ENCODE data around the gene JPT2.

DNA sequence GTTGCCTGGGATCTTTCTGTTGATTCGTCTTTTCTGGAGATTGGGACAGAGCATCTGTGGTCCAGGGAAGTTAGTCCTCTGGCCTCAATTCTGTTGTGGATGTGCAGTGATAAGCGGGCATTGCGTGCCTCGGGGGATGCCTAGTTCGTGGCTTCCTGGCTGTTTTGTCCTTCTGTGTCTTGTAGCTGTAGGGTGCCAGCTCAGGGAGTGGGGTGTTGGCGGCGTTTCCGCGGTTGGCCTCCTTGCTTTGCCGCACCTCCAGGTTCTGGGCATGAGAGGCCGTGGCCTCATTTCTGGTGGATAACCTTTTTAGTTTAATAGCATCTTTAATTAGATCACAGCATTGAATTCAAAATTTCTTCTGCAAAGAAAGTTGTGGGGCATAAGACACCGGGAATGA lies 1.4 kb upstream of the JPT2 start:
- TF ChIP-seq SREBF2 (IDR thresholded peaks at IDR 0.05; ENCODE audit: low read length), result no peak
- TF ChIP-seq, protein P1, sequence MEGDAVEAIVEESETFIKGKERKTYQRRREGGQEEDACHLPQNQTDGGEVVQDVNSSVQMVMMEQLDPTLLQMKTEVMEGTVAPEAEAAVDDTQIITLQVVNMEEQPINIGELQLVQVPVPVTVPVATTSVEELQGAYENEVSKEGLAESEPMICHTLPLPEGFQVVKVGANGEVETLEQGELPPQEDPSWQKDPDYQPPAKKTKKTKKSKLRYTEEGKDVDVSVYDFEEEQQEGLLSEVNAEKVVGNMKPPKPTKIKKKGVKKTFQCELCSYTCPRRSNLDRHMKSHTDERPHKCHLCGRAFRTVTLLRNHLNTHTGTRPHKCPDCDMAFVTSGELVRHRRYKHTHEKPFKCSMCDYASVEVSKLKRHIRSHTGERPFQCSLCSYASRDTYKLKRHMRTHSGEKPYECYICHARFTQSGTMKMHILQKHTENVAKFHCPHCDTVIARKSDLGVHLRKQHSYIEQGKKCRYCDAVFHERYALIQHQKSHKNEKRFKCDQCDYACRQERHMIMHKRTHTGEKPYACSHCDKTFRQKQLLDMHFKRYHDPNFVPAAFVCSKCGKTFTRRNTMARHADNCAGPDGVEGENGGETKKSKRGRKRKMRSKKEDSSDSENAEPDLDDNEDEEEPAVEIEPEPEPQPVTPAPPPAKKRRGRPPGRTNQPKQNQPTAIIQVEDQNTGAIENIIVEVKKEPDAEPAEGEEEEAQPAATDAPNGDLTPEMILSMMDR (IDR thresholded peaks at IDR 0.05 in 2 of 3, conservative IDR thresholded peaks at IDR 0.05 in 1 of 3; ENCODE audit: control insufficient read depth in 2 of 3, extremely low read depth in 1 of 3, insufficient read depth in 1 of 3, low read depth in 3 of 3, low read length in 3 of 3), result no peak
- TF ChIP-seq, protein P2, sequence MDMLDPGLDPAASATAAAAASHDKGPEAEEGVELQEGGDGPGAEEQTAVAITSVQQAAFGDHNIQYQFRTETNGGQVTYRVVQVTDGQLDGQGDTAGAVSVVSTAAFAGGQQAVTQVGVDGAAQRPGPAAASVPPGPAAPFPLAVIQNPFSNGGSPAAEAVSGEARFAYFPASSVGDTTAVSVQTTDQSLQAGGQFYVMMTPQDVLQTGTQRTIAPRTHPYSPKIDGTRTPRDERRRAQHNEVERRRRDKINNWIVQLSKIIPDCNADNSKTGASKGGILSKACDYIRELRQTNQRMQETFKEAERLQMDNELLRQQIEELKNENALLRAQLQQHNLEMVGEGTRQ (IDR thresholded peaks at IDR 0.05; ENCODE audit: borderline replicate concordance, low read depth, low read length), result no peak
- no peak for TF ChIP-seq HDAC6 (IDR thresholded peaks at IDR 0.05; ENCODE audit: unreplicated experiment)
